Naive thymus-derived CD8-positive, alpha-beta T cell (primary cell): ENCODE data around the gene LARGE1. TPM values are rescaled to one million over a fixed set of nuclear protein-coding genes. Genes with fewer than 3 reads are reported as not detected.

Experiments
- ATAC-seq, 2 donors: fragments of 150-1000 bp; cut with Tn5 transposase in 1 of 2; sonication (Bioruptor Pico), chemical (Tn5 transposase) in 1 of 2; 1 replicate in 1 of 2; 2 replicates in 1 of 2; pipeline ENCODE4 v1.10.0; 2021; ENCODE audit warnings: mild to moderate bottlenecking in 2 of 2, moderate library complexity in 2 of 2
- POLR2A ChIA-PET: fragments of 350-600 bp; sonication (Branson Sonifier 250); formaldehyde crosslinking; loops from one replicate; lab custom pipeline; 2021; ENCODE audit warnings: antibody characterized with exemption; lab: Charles Lee
- DNase-seq, 10 donors: peaks; one replicate each; pipeline versions ENCODE4 v3.0.0 to v3.0.0-alpha.2; 2020 to 2022
- H3K27ac Mint-ChIP-seq, 10 donors: one replicate each; pipeline ENCODE4 v1.8.0; 2020 to 2022; ENCODE audit warnings: mild to moderate bottlenecking in 10 of 10, mixed read lengths in 10 of 10, moderate library complexity in 4 of 10, inconsistent platforms in 1 of 10
- H3K27me3 Mint-ChIP-seq, 5 donors: one replicate each; pipeline ENCODE4 v1.8.0; 2021 to 2022; ENCODE audit warnings: mixed read lengths in 5 of 5
- H3K36me3 Mint-ChIP-seq, 3 donors: one replicate each; pipeline ENCODE4 v1.8.0; 2020 to 2022; ENCODE audit warnings: mixed read lengths in 3 of 3, mild to moderate bottlenecking in 2 of 3, inconsistent platforms in 1 of 3
- H3K4me1 Mint-ChIP-seq, 4 donors: one replicate each; pipeline ENCODE4 v1.8.0; 2021 to 2022; ENCODE audit warnings: mixed read lengths in 4 of 4
- H3K4me3 Mint-ChIP-seq, 10 donors: one replicate each; pipeline ENCODE4 v1.8.0; 2020 to 2022; ENCODE audit warnings: mild to moderate bottlenecking in 10 of 10, mixed read lengths in 10 of 10, moderate library complexity in 6 of 10, inconsistent platforms in 1 of 10
- H3K9me3 Mint-ChIP-seq, 9 donors: one replicate each; pipeline ENCODE4 v1.8.0; 2020 to 2022; ENCODE audit warnings: mixed read lengths in 9 of 9, mild to moderate bottlenecking in 3 of 9, inconsistent platforms in 1 of 9, moderate library complexity in 1 of 9
- polyA plus RNA-seq, 3 donors: library from polyadenylated mRNA; unstranded; fragments of 300-500 nt; fragmentation: Illumina TruSeq; gene quantifications; one replicate each; pipeline ENCODE4 v1.2.3, GENCODE V29; 2021
- total RNA-seq, 8 experiments: library from RNA in 2 of 8; stranded (reverse) in 2 of 8; gene quantifications; one replicate each; pipeline ENCODE4 v1.2.3 and lab custom pipeline; 2021 to 2026

LARGE1 gene
- total and polyA plus RNA-seq, 5 experiments from 2014 or later = 0.07 to 3.0 (median 2.6) TPM; not detected in 2

- DNase-seq (no peak), ATAC-seq (no peak)
- H3K4me3 Mint-ChIP-seq = no peak overlapping the region
- H3K36me3 Mint-ChIP-seq = no peaks in the 10 kb centered on the region
- H3K4me1 Mint-ChIP-seq = peaks cover 0 to 5% (median 0%) of the 10 kb centered on the region in 4 donors
- H3K27ac Mint-ChIP-seq = no peak overlapping the region
- H3K9me3 Mint-ChIP-seq = peaks cover 0 to 16% (median 0%) of the 10 kb centered on the region in 9 donors
- POLR2A ChIA-PET = no interaction called here
- peaks cover 0 to 5% (median 0%) of the 10 kb centered on the region in 5 donors for H3K27me3 Mint-ChIP-seq
These were observed 26.2 kb downstream of the LARGE1 start for GRCh38 chr22:33894036-33894435.

DNA sequence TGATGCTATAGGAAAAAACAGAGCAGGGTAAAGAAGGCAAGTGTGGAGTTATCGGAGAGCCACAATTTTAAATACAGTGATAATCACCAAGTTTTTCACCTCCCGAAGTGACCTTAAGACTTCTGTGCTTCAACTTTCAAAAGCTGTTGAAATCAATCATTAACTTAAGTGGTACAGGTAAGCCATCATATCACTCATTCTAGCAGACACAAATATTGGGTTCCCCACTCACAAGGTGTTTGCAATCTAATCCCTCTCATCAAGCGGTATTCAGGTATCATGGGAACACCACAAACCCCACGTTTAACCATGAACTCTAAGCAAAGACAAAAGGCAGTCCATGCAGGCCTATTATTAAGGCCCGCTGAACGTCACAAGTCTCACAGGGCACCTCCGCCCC is 26.8 kb downstream of the LARGE1 start:
- H3K4me1 Mint-ChIP-seq = peaks cover 0 to 5% (median 0%) of the 10 kb centered on the region in 4 donors
- no peaks in the 10 kb centered on the region for H3K36me3 Mint-ChIP-seq
- peaks cover 0 to 16% (median 0%) of the 10 kb centered on the region in 9 donors for H3K9me3 Mint-ChIP-seq
- no peaks in the 10 kb centered on the region for H3K27me3 Mint-ChIP-seq
- no peak overlapping the region for H3K4me3 Mint-ChIP-seq
- DNase-seq = no peak
- no peak for ATAC-seq
- POLR2A ChIA-PET = no interaction called here
- H3K27ac Mint-ChIP-seq = no peak overlapping the region

GRCh38 chr22:33891992-33892391 is 28.3 kb downstream of the LARGE1 start:
- POLR2A ChIA-PET = no interaction called here
- Mint-ChIP-seq H3K27ac (no peak overlapping the region), H3K36me3 (no peaks in the 10 kb centered on the region), H3K27me3 (no peaks in the 10 kb centered on the region), H3K4me1 (peaks cover 0 to 5% (median 0%) of the 10 kb centered on the region in 4 donors), H3K9me3 (peaks cover 0 to 16% (median 0%) of the 10 kb centered on the region in 9 donors), H3K4me3 (no peak overlapping the region)
- ATAC-seq (no peak), DNase-seq (no peak)

- H3K27ac Mint-ChIP-seq = no peak overlapping the region
- H3K27me3 Mint-ChIP-seq = no peaks in the 10 kb centered on the region
- no peak for DNase-seq
- POLR2A ChIA-PET = no interaction called here
- ATAC-seq = no peak
- H3K4me1 Mint-ChIP-seq = peaks cover 0 to 3% (median 0%) of the 10 kb centered on the region in 4 donors
- H3K36me3 Mint-ChIP-seq = no peaks in the 10 kb centered on the region
- H3K4me3 Mint-ChIP-seq = no peak overlapping the region
- peaks cover 0 to 16% (median 0%) of the 10 kb centered on the region in 9 donors for H3K9me3 Mint-ChIP-seq
These were observed 28.8 kb downstream of the LARGE1 start for GRCh38 chr22:33891455-33891854.

DNA sequence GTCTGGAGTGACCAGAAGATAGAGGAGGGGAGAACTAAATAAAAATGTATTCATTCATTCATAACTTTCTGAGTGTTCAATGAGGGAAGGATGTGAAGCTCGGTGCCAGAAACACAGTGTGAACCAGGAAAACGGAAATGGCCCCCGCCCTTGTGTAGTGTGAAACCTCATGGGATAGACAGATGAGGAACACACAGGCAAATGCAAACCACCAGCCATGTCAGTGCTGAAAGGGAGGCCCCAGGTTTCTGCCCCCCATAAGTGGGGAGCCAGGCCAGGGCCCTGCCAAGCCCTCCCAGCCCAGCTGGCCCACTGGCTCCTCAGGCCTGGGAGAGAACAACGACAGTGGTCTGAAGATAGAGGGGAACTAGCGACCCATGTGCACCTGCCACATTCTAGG is 30.5 kb downstream of the LARGE1 start:
- Mint-ChIP-seq H3K4me3 (no peak overlapping the region), H3K4me1 (peaks cover 0 to 3% (median 0%) of the 10 kb centered on the region in 4 donors), H3K9me3 (peaks cover 0 to 4% (median 0%) of the 10 kb centered on the region in 9 donors), H3K36me3 (no peaks in the 10 kb centered on the region), H3K27ac (no peak overlapping the region), H3K27me3 (no peaks in the 10 kb centered on the region)
- POLR2A ChIA-PET = no interaction called here
- ATAC-seq = no peak
- DNase-seq = no peak

GRCh38 chr22:33888821-33889220 is 31.5 kb downstream of the LARGE1 start:
- peaks cover 0 to 6% (median 4%) of the 10 kb centered on the region in 5 donors for H3K27me3 Mint-ChIP-seq
- no peaks in the 10 kb centered on the region for H3K36me3 Mint-ChIP-seq
- POLR2A ChIA-PET = no interaction called here
- DNase-seq (no peak), ATAC-seq (no peak)
- no peak overlapping the region for H3K4me3 Mint-ChIP-seq
- no peaks in the 10 kb centered on the region for H3K9me3 Mint-ChIP-seq
- peaks cover 0 to 3% (median 0%) of the 10 kb centered on the region in 4 donors for H3K4me1 Mint-ChIP-seq
- no peak overlapping the region for H3K27ac Mint-ChIP-seq

GRCh38 chr22:33887173-33887572 is 33.1 kb downstream of the LARGE1 start:
- H3K4me1 Mint-ChIP-seq = peaks cover 0 to 3% (median 0%) of the 10 kb centered on the region in 4 donors
- H3K27me3 Mint-ChIP-seq = peaks cover 0 to 20% (median 9%) of the 10 kb centered on the region in 5 donors
- H3K9me3 Mint-ChIP-seq = no peaks in the 10 kb centered on the region
- H3K36me3 Mint-ChIP-seq = no peaks in the 10 kb centered on the region
- no peak for DNase-seq
- no peak overlapping the region for H3K27ac Mint-ChIP-seq
- no peak for ATAC-seq
- no peak overlapping the region for H3K4me3 Mint-ChIP-seq
- POLR2A ChIA-PET = no interaction called here

DNA sequence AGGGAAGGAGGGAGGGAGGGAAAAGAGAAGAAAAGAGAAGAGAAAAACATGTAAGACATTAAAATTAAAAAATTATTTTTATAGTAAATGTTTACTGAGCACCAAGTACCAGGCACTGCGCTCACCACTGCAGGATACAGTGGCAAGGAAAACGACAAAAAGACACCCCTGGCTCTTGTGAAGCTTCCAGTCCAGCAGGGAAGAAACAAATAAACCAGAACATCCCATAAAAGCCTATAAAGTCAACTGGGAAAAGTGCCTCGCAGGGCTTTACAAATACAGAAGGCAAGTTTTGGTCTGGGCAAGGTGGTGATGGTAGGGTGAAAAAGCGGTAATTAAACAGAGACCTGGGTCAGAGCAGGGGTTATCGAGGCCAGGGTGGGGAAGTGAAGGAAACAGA is 33.6 kb downstream of the LARGE1 start:
- POLR2A ChIA-PET = no interaction called here
- H3K36me3 Mint-ChIP-seq = no peaks in the 10 kb centered on the region

DNA sequence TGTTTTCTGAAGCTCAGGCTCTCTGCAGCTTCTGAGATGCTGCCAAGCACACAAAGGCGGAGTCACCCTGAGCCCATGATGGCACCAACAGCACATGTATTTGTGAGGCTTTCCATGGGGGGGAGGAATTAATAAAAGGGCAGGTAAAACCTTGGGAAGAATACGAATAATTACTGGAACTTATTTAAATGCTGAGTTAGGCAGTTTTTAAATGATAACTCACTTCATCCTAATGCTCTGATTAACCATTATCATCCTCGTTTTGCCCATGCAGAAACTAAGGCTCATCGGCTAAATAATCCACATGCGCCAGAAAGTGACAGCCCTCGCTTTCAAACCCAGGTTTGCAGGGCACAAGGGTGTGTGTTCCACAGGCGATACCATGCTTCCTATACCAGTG is 35.4 kb downstream of the LARGE1 start:
- POLR2A ChIA-PET = no interaction called here
- Mint-ChIP-seq H3K27ac (no peak overlapping the region), H3K4me3 (no peak overlapping the region), H3K36me3 (no peaks in the 10 kb centered on the region), H3K4me1 (peaks cover 0 to 3% (median 0%) of the 10 kb centered on the region in 4 donors), H3K9me3 (no peaks in the 10 kb centered on the region), H3K27me3 (peaks cover 0 to 20% (median 9%) of the 10 kb centered on the region in 5 donors)
- DNase-seq (no peak), ATAC-seq (no peak)

More for the DNA sequence above, 33.6 kb downstream of the LARGE1 start:
- H3K27ac Mint-ChIP-seq = no peak overlapping the region
- peaks cover 0 to 20% (median 9%) of the 10 kb centered on the region in 5 donors for H3K27me3 Mint-ChIP-seq
- no peak overlapping the region for H3K4me3 Mint-ChIP-seq
- DNase-seq (no peak), ATAC-seq (no peak)
- peaks cover 0 to 3% (median 0%) of the 10 kb centered on the region in 4 donors for H3K4me1 Mint-ChIP-seq
- no peaks in the 10 kb centered on the region for H3K9me3 Mint-ChIP-seq

- Mint-ChIP-seq H3K36me3 (no peaks in the 10 kb centered on the region), H3K4me1 (no peaks in the 10 kb centered on the region), H3K27ac (no peak overlapping the region), H3K27me3 (peaks cover 0 to 20% (median 9%) of the 10 kb centered on the region in 5 donors), H3K4me3 (no peak overlapping the region), H3K9me3 (peaks cover 0 to 2% (median 0%) of the 10 kb centered on the region in 9 donors)
- POLR2A ChIA-PET = no interaction called here
- no peak for ATAC-seq
- no peak for DNase-seq
These were observed 36.1 kb downstream of the LARGE1 start for GRCh38 chr22:33883961-33884808.

DNA sequence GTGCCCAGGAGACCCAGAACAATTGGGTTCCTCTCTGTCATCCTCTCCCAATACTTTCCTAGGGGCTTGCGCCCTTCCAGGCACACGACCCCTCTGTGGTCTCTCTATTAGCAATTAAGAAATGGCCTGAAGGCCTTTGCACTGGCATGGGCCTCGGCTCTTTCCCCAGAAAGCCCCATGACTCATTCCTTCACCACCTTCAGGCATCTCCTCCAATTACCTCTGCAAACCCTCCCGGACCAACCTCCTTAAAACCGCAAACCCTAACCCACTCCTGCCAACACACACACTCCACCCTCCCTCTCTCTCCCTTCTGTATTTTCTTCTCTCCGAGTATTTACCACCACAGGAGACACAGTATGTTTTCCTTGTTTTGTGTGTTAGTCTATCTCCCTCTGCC is 36.7 kb downstream of the LARGE1 start:
- POLR2A ChIA-PET = no interaction called here
- Mint-ChIP-seq H3K36me3 (no peaks in the 10 kb centered on the region), H3K27me3 (peaks cover 0 to 20% (median 9%) of the 10 kb centered on the region in 5 donors), H3K27ac (no peak overlapping the region), H3K4me3 (no peak overlapping the region), H3K9me3 (peaks cover 0 to 2% (median 0%) of the 10 kb centered on the region in 9 donors), H3K4me1 (no peaks in the 10 kb centered on the region)
- ATAC-seq (no peak), DNase-seq (no peak)

GRCh38 chr22:33882991-33883390 is 37.3 kb downstream of the LARGE1 start:
- H3K4me3 Mint-ChIP-seq = no peak overlapping the region
- no peaks in the 10 kb centered on the region for H3K36me3 Mint-ChIP-seq
- H3K27ac Mint-ChIP-seq = no peak overlapping the region
- POLR2A ChIA-PET = no interaction called here
- peaks cover 0 to 20% (median 9%) of the 10 kb centered on the region in 5 donors for H3K27me3 Mint-ChIP-seq
- no peaks in the 10 kb centered on the region for H3K4me1 Mint-ChIP-seq
- no peak for ATAC-seq
- H3K9me3 Mint-ChIP-seq = peaks cover 0 to 2% (median 0%) of the 10 kb centered on the region in 9 donors
- no peak for DNase-seq

DNA sequence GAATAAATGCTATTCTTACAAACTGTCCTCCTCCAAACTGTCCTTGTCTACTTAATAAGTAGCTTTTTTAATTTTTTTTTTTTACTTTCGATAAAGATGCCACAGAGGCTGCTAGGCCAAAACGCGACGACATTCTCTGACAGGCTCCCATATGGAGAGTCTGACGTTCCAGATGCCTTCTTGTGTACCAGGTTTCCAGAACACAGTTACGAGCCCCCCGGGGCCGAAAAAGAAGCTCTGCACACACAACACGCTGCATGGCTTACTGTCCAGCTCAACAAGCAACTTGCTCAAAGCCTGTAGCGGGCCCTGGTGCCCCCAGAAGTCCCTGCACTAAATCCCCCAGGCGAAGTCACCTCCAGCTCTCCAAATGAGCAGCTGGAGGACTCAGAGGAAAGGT is 39.3 kb downstream of the LARGE1 start:
- POLR2A ChIA-PET = no interaction called here
- no peaks in the 10 kb centered on the region for H3K36me3 Mint-ChIP-seq
- H3K9me3 Mint-ChIP-seq = peaks cover 0 to 2% (median 0%) of the 10 kb centered on the region in 9 donors
- ATAC-seq = no peak
- H3K27me3 Mint-ChIP-seq = peaks cover 0 to 20% (median 9%) of the 10 kb centered on the region in 5 donors
- no peaks in the 10 kb centered on the region for H3K4me1 Mint-ChIP-seq
- no peak for DNase-seq
- H3K27ac Mint-ChIP-seq = no peak overlapping the region
- H3K4me3 Mint-ChIP-seq = no peak overlapping the region
